Right lobe of liver (tissue), 4 donors: ENCODE data around the gene COPS9.

Experiments used
- CTCF ChIP-seq, 4 donors: fragments of 200-600 bp in 3 of 4; fragments of 450-650 bp in 1 of 4; IDR thresholded peaks; one replicate each; pipeline versions ENCODE4 v1.5.1 to v1.8.0; 2016 to 2022; ENCODE audit warnings: antibody characterized with exemption in 4 of 4, mild to moderate bottlenecking in 2 of 4
- POLR2A ChIP-seq: fragments of 450-650 bp; IDR thresholded peaks from one replicate; pipeline ENCODE4 v1.6.1; 2017; ENCODE audit warnings: antibody characterized with exemption, mild to moderate bottlenecking
- donor health status: DM: no; HTN: no; CAD: no.
- donor health status: DM: no; HTN: no; CAD: no.
- donor health status: DM: no; HTN: yes; CAD: no.

- TF ChIP-seq CTCF (IDR thresholded peaks at IDR 0.05) = no peak
- TF ChIP-seq POLR2A = no peak
Measured at GRCh38 chr2:240146627-240147278, 10.6 kb upstream of the COPS9 start.
